Measurements from ENCODE around the gene CLC.

DNA sequence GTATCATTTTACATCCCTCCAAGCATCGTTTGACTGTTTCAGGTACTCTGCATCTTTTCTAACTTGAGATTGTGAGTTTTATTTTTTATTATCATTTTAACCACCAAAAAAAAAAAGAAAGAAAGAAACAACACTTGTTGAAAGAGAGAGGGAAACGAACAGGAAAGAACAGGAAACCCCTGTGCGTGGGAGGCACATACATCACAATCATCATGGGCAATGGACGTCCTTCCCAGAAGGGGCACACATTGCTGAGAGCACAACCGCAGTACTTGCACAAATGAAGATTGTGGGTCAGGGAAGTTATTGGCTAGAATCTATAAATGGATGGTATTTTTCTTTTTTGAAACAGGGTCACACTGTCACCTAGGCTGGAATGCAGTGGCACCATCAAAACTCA lies 1.7 kb downstream of the CLC start:
- TF ChIP-seq POLR2A (IDR thresholded peaks at IDR 0.05): no peak
- TF ChIP-seq CTCF (IDR thresholded peaks at IDR 0.05): no peak
